ENCODE results near the gene CREB5.

CREB5 gene

GRCh38 chr7:28497009-28497408, 84.7 kb downstream of the CREB5 start:
- H3K9ac ChIP-seq (ENCODE audit: low read length): no peak overlapping the region
- no peak overlapping the region for H4K8ac ChIP-seq (ENCODE audit: low read length)
- H3K36me3 ChIP-seq (ENCODE audit: control insufficient read depth in 1 of 2, insufficient read depth in 2 of 2, low read depth in 1 of 2, low read length in 2 of 2): no peaks in the 10 kb centered on the region
- H3K23ac ChIP-seq (ENCODE audit: low read length in 2 of 2): no peak overlapping the region
- no peak overlapping the region for H3K18ac ChIP-seq (ENCODE audit: low read depth in 1 of 2, low read length in 2 of 2)
- no peak overlapping the region for H2BK120ac ChIP-seq (ENCODE audit: low read depth, low read length)
- H3K27me3 ChIP-seq (ENCODE audit: control insufficient read depth in 1 of 2, insufficient read depth in 1 of 2, low read length in 2 of 2): no peaks in the 10 kb centered on the region
- no peak overlapping the region for H3K4me2 ChIP-seq (ENCODE audit: low read length, poor library complexity, severe bottlenecking)
- H2BK5ac ChIP-seq (ENCODE audit: low read depth, low read length, poor library complexity, severe bottlenecking): no peak overlapping the region
- H2BK12ac ChIP-seq (ENCODE audit: low read length in 2 of 2): no peak overlapping the region
- no peak overlapping the region for H3K4me3 ChIP-seq (ENCODE audit: insufficient read depth in 1 of 2, low read depth in 1 of 2, low read length in 2 of 2)
- no peak overlapping the region for H3K4ac ChIP-seq (ENCODE audit: low read depth in 1 of 2, low read length in 2 of 2)
- no peak overlapping the region for H3K27ac ChIP-seq (ENCODE audit: low read length, poor library complexity, severe bottlenecking)
- no peaks in the 10 kb centered on the region for H3K79me1 ChIP-seq (replicated peaks; ENCODE audit: low read length, poor library complexity, severe bottlenecking)
- WGBS: 67% methylated on average over 2 of the region's 2 CpGs
- H3K14ac ChIP-seq (ENCODE audit: low read length in 2 of 2): no peak overlapping the region
- no peaks in the 10 kb centered on the region for H3K9me3 ChIP-seq (ENCODE audit: control insufficient read depth, low read length)
- no peak for DNase-seq
- no peak overlapping the region for H4K91ac ChIP-seq (ENCODE audit: low read length)
- no peak overlapping the region for H2AFZ ChIP-seq (ENCODE audit: low read depth, low read length)
- H2BK15ac ChIP-seq (ENCODE audit: low read depth, poor library complexity, severe bottlenecking): no peak overlapping the region
- no peak overlapping the region for H2AK5ac ChIP-seq (ENCODE audit: low read length, severe bottlenecking)
- H3K4me1 ChIP-seq (ENCODE audit: control insufficient read depth, insufficient read depth, low read depth, low read length): peaks cover 3% of the 10 kb centered on the region

- H3K27ac ChIP-seq (ENCODE audit: low read length, poor library complexity, severe bottlenecking): no peak overlapping the region
- no peak overlapping the region for H2BK5ac ChIP-seq (ENCODE audit: low read depth, low read length, poor library complexity, severe bottlenecking)
- no peak overlapping the region for H3K4me3 ChIP-seq (ENCODE audit: insufficient read depth in 1 of 2, low read depth in 1 of 2, low read length in 2 of 2)
- no peak overlapping the region for H3K4ac ChIP-seq (ENCODE audit: low read depth in 1 of 2, low read length in 2 of 2)
- H4K91ac ChIP-seq (ENCODE audit: low read length): no peak overlapping the region
- H3K36me3 ChIP-seq (ENCODE audit: control insufficient read depth in 1 of 2, insufficient read depth in 2 of 2, low read depth in 1 of 2, low read length in 2 of 2): no peaks in the 10 kb centered on the region
- no peaks in the 10 kb centered on the region for H3K9me3 ChIP-seq (ENCODE audit: control insufficient read depth, low read length)
- no peaks in the 10 kb centered on the region for H3K79me1 ChIP-seq (replicated peaks; ENCODE audit: low read length, poor library complexity, severe bottlenecking)
- H3K18ac ChIP-seq (ENCODE audit: low read depth in 1 of 2, low read length in 2 of 2): no peak overlapping the region
- H3K27me3 ChIP-seq (ENCODE audit: control insufficient read depth in 1 of 2, insufficient read depth in 1 of 2, low read length in 2 of 2): no peaks in the 10 kb centered on the region
- H3K23ac ChIP-seq (ENCODE audit: low read length in 2 of 2): no peak overlapping the region
- peaks cover 3% of the 10 kb centered on the region for H3K4me1 ChIP-seq (ENCODE audit: control insufficient read depth, insufficient read depth, low read depth, low read length)
- no peak overlapping the region for H2AK5ac ChIP-seq (ENCODE audit: low read length, severe bottlenecking)
- no peak overlapping the region for H2AFZ ChIP-seq (ENCODE audit: low read depth, low read length)
- no peak overlapping the region for H2BK120ac ChIP-seq (ENCODE audit: low read depth, low read length)
- 85% methylated on average over 2 of the region's 4 CpGs for WGBS
- H3K4me2 ChIP-seq (ENCODE audit: low read length, poor library complexity, severe bottlenecking): no peak overlapping the region
- H3K9ac ChIP-seq (ENCODE audit: low read length): no peak overlapping the region
- no peak overlapping the region for H4K8ac ChIP-seq (ENCODE audit: low read length)
- H2BK12ac ChIP-seq (ENCODE audit: low read length in 2 of 2): no peak overlapping the region
- no peak for DNase-seq
- no peak overlapping the region for H3K14ac ChIP-seq (ENCODE audit: low read length in 2 of 2)
- H2BK15ac ChIP-seq (ENCODE audit: low read depth, poor library complexity, severe bottlenecking): no peak overlapping the region
Measured at GRCh38 chr7:28498636-28499035, 86.3 kb downstream of the CREB5 start.

GRCh38 chr7:28500138-28500537, 87.8 kb downstream of the CREB5 start:
- Histone ChIP-seq H3K18ac (ENCODE audit: low read depth in 1 of 2, low read length in 2 of 2) (no peak overlapping the region), H3K4ac (ENCODE audit: low read depth in 1 of 2, low read length in 2 of 2) (no peak overlapping the region), H3K9me3 (ENCODE audit: control insufficient read depth, low read length) (no peaks in the 10 kb centered on the region), H2AFZ (ENCODE audit: low read depth, low read length) (no peak overlapping the region), H3K14ac (ENCODE audit: low read length in 2 of 2) (no peak overlapping the region), H3K9ac (ENCODE audit: low read length) (no peak overlapping the region), H2BK12ac (ENCODE audit: low read length in 2 of 2) (no peak overlapping the region), H2AK5ac (ENCODE audit: low read length, severe bottlenecking) (no peak overlapping the region), H2BK15ac (ENCODE audit: low read depth, poor library complexity, severe bottlenecking) (no peak overlapping the region), H3K27ac (ENCODE audit: low read length, poor library complexity, severe bottlenecking) (no peak overlapping the region), H3K4me2 (ENCODE audit: low read length, poor library complexity, severe bottlenecking) (no peak overlapping the region), H4K91ac (ENCODE audit: low read length) (no peak overlapping the region), H4K8ac (ENCODE audit: low read length) (no peak overlapping the region), H2BK5ac (ENCODE audit: low read depth, low read length, poor library complexity, severe bottlenecking) (no peak overlapping the region), H3K4me3 (ENCODE audit: insufficient read depth in 1 of 2, low read depth in 1 of 2, low read length in 2 of 2) (no peak overlapping the region), H2BK120ac (ENCODE audit: low read depth, low read length) (no peak overlapping the region), H3K23ac (ENCODE audit: low read length in 2 of 2) (no peak overlapping the region), H3K4me1 (ENCODE audit: control insufficient read depth, insufficient read depth, low read depth, low read length) (peaks cover 2% of the 10 kb centered on the region), H3K36me3 (ENCODE audit: control insufficient read depth in 1 of 2, insufficient read depth in 2 of 2, low read depth in 1 of 2, low read length in 2 of 2) (no peaks in the 10 kb centered on the region), H3K27me3 (ENCODE audit: control insufficient read depth in 1 of 2, insufficient read depth in 1 of 2, low read length in 2 of 2) (no peaks in the 10 kb centered on the region), H3K79me1 (replicated peaks; ENCODE audit: low read length, poor library complexity, severe bottlenecking) (no peaks in the 10 kb centered on the region)
- 82% methylated on average over 5 of the region's 5 CpGs for WGBS
- no peak for DNase-seq

- Histone ChIP-seq H3K18ac (ENCODE audit: low read depth in 1 of 2, low read length in 2 of 2) (no peak overlapping the region), H3K23ac (ENCODE audit: low read length in 2 of 2) (no peak overlapping the region), H2BK15ac (ENCODE audit: low read depth, poor library complexity, severe bottlenecking) (no peak overlapping the region), H2BK120ac (ENCODE audit: low read depth, low read length) (no peak overlapping the region), H3K4me1 (ENCODE audit: control insufficient read depth, insufficient read depth, low read depth, low read length) (no peaks in the 10 kb centered on the region), H3K4me3 (ENCODE audit: insufficient read depth in 1 of 2, low read depth in 1 of 2, low read length in 2 of 2) (no peak overlapping the region), H3K4ac (ENCODE audit: low read depth in 1 of 2, low read length in 2 of 2) (no peak overlapping the region), H4K91ac (ENCODE audit: low read length) (no peak overlapping the region), H2BK5ac (ENCODE audit: low read depth, low read length, poor library complexity, severe bottlenecking) (no peak overlapping the region), H3K79me1 (replicated peaks; ENCODE audit: low read length, poor library complexity, severe bottlenecking) (no peaks in the 10 kb centered on the region), H3K4me2 (ENCODE audit: low read length, poor library complexity, severe bottlenecking) (no peak overlapping the region), H3K36me3 (ENCODE audit: control insufficient read depth in 1 of 2, insufficient read depth in 2 of 2, low read depth in 1 of 2, low read length in 2 of 2) (no peaks in the 10 kb centered on the region), H3K14ac (ENCODE audit: low read length in 2 of 2) (no peak overlapping the region), H3K9me3 (ENCODE audit: control insufficient read depth, low read length) (no peaks in the 10 kb centered on the region), H4K8ac (ENCODE audit: low read length) (no peak overlapping the region), H3K27me3 (ENCODE audit: control insufficient read depth in 1 of 2, insufficient read depth in 1 of 2, low read length in 2 of 2) (no peaks in the 10 kb centered on the region), H2AK5ac (ENCODE audit: low read length, severe bottlenecking) (no peak overlapping the region), H2BK12ac (ENCODE audit: low read length in 2 of 2) (no peak overlapping the region), H2AFZ (ENCODE audit: low read depth, low read length) (no peak overlapping the region), H3K9ac (ENCODE audit: low read length) (no peak overlapping the region), H3K27ac (ENCODE audit: low read length, poor library complexity, severe bottlenecking) (no peak overlapping the region)
- no peak for DNase-seq
- no CpG with 5 or more reads among the region's 1 CpG for WGBS
Measured at GRCh38 chr7:28502408-28502807, 90.1 kb downstream of the CREB5 start.

Data from mesenchymal stem cell (in vitro differentiated cells and primary cell).